HEK293 (cell line): ENCODE data around the gene RDX.

Experiments used
- CTCF ChIA-PET: fragments of 350-600 bp; formaldehyde crosslinking; extraction: SDS; loops from one replicate; lab custom pipeline; 2021; ENCODE audit warnings: antibody characterized with exemption; lab: Yijun Ruan, JAX
- POLR2A ChIA-PET: fragments of 300-600 bp; formaldehyde crosslinking; extraction: SDS; loops from one replicate; lab custom pipeline; 2020; ENCODE audit warnings: antibody characterized with exemption, inconsistent platforms; lab: Yijun Ruan, JAX
- H3K27ac ChIP-seq: fragments of 200-500 bp; sonication (Bioruptor generic); 2 replicates; pipeline ENCODE4 v1.5.1; 2014; ENCODE audit warnings: low read depth, low read length, control low read depth, inconsistent platforms; ENCODE audit errors: extremely low read depth
- H3K36me3 ChIP-seq, 2 experiments: fragments of 200-500 bp in 1 of 2; sonication (Bioruptor generic) in 1 of 2; 1 replicate in 1 of 2; 2 replicates in 1 of 2; pipeline ENCODE4 v1.5.1; 2014 to 2017; ENCODE audit warnings: inconsistent platforms in 2 of 2, low read length in 2 of 2; ENCODE audit not compliant: control insufficient read depth in 2 of 2, insufficient read depth in 1 of 2
- H3K4me1 ChIP-seq: fragments of 200-500 bp; sonication (Bioruptor generic); 2 replicates; pipeline ENCODE4 v1.5.1; 2014; ENCODE audit warnings: mild to moderate bottlenecking, low read length, inconsistent platforms; ENCODE audit not compliant: control insufficient read depth, insufficient read depth
- H3K4me3 ChIP-seq: 2 replicates; pipeline ENCODE4 v1.5.1; 2011; ENCODE audit warnings: low read depth, mild to moderate bottlenecking, control low read depth, low read length, moderate library complexity
- H3K9me3 ChIP-seq: fragments of 200-500 bp; sonication (Bioruptor generic); 2 replicates; pipeline ENCODE4 v1.5.1; 2014; ENCODE audit warnings: low read depth, low read length, inconsistent platforms; ENCODE audit not compliant: control insufficient read depth, insufficient read depth
- PRDM4 ChIP-seq: fragments of 450-650 bp; formaldehyde crosslinking; IDR thresholded peaks from 2 replicates; pipeline ENCODE4 v1.5.1; 2017; ENCODE audit warnings: missing biosample characterization, missing genetic modification characterization
- ZNF112 ChIP-seq: fragments of 450-650 bp; formaldehyde crosslinking; IDR thresholded peaks from 2 replicates; pipeline ENCODE4 v1.5.0; 2017; ENCODE audit warnings: missing biosample characterization, missing genetic modification characterization
- ZNF19 ChIP-seq: fragments of 450-650 bp; formaldehyde crosslinking; IDR thresholded peaks from 2 replicates; pipeline ENCODE4; 2016; ENCODE audit warnings: missing biosample characterization, missing genetic modification characterization, low read depth
- ZNF214 ChIP-seq: fragments of 450-650 bp; formaldehyde crosslinking; IDR thresholded peaks from 2 replicates; pipeline ENCODE4 v1.5.1; 2017; ENCODE audit warnings: missing biosample characterization, mild to moderate bottlenecking, missing genetic modification characterization, borderline replicate concordance
- ZNF280D ChIP-seq: fragments of 450-650 bp; formaldehyde crosslinking; IDR thresholded peaks from 2 replicates; pipeline ENCODE4 v1.5.1; 2016; ENCODE audit warnings: missing biosample characterization, missing genetic modification characterization
- ZNF292 ChIP-seq: fragments of 450-650 bp; formaldehyde crosslinking; IDR thresholded peaks from 2 replicates; pipeline ENCODE4 v1.5.1; 2016; ENCODE audit warnings: low read depth, missing biosample characterization, missing genetic modification characterization, borderline replicate concordance
- ZNF37A ChIP-seq: fragments of 450-650 bp; IDR thresholded peaks from 2 replicates; pipeline ENCODE4 v1.5.1; 2018; ENCODE audit warnings: missing biosample characterization, missing genetic modification characterization
- ZNF404 ChIP-seq: fragments of 450-650 bp; formaldehyde crosslinking; IDR thresholded peaks from 2 replicates; pipeline ENCODE4 v1.5.1; 2017; ENCODE audit warnings: missing biosample characterization, missing genetic modification characterization
- ZNF423 ChIP-seq: fragments of 450-650 bp; formaldehyde crosslinking; IDR thresholded peaks from 2 replicates; pipeline ENCODE4 v1.5.1; 2016; ENCODE audit warnings: missing biosample characterization, missing genetic modification characterization
- ZNF433 ChIP-seq: fragments of 450-650 bp; formaldehyde crosslinking; IDR thresholded peaks from 2 replicates; pipeline ENCODE4 v1.5.1; 2016; ENCODE audit warnings: missing biosample characterization, missing genetic modification characterization, low read depth
- ZNF510 ChIP-seq: fragments of 450-650 bp; formaldehyde crosslinking; IDR thresholded peaks from 2 replicates; pipeline ENCODE4 v1.5.1; 2018; ENCODE audit warnings: mild to moderate bottlenecking, missing genetic modification characterization, missing biosample characterization; ENCODE audit not compliant: insufficient replicate concordance
- ZNF558 ChIP-seq: fragments of 450-650 bp; formaldehyde crosslinking; IDR thresholded peaks from 2 replicates; pipeline ENCODE4 v1.5.1; 2016; ENCODE audit warnings: missing biosample characterization, missing genetic modification characterization
- ZNF621 ChIP-seq: fragments of 450-650 bp; formaldehyde crosslinking; IDR thresholded peaks from 2 replicates; pipeline ENCODE4 v1.5.1; 2017; ENCODE audit warnings: missing biosample characterization, missing genetic modification characterization
- ZNF670 ChIP-seq: fragments of 450-650 bp; formaldehyde crosslinking; IDR thresholded peaks from 2 replicates; pipeline ENCODE4 v1.5.1; 2016; ENCODE audit warnings: missing biosample characterization, missing genetic modification characterization, low read depth
- ZNF768 ChIP-seq: fragments of 450-650 bp; formaldehyde crosslinking; IDR thresholded peaks from 2 replicates; pipeline ENCODE4 v1.5.1; 2018; ENCODE audit warnings: missing biosample characterization, mild to moderate bottlenecking, missing genetic modification characterization
- TF ChIP-seq, protein P1 (sequence below): fragments of 450-650 bp; formaldehyde crosslinking; IDR thresholded peaks from 2 replicates; pipeline ENCODE4 v1.5.1; 2017; ENCODE audit warnings: missing biosample characterization, missing genetic modification characterization
- TF ChIP-seq, protein P2 (sequence below): fragments of 450-650 bp; formaldehyde crosslinking; IDR thresholded peaks from 2 replicates; pipeline ENCODE4 v1.5.1; 2017; ENCODE audit warnings: missing biosample characterization, missing genetic modification characterization
- TF ChIP-seq, protein P3 (sequence below): fragments of 450-650 bp; formaldehyde crosslinking; IDR thresholded peaks from 2 replicates; pipeline ENCODE4 v1.5.1; 2016; ENCODE audit warnings: missing biosample characterization, missing genetic modification characterization

RDX gene

DNA sequence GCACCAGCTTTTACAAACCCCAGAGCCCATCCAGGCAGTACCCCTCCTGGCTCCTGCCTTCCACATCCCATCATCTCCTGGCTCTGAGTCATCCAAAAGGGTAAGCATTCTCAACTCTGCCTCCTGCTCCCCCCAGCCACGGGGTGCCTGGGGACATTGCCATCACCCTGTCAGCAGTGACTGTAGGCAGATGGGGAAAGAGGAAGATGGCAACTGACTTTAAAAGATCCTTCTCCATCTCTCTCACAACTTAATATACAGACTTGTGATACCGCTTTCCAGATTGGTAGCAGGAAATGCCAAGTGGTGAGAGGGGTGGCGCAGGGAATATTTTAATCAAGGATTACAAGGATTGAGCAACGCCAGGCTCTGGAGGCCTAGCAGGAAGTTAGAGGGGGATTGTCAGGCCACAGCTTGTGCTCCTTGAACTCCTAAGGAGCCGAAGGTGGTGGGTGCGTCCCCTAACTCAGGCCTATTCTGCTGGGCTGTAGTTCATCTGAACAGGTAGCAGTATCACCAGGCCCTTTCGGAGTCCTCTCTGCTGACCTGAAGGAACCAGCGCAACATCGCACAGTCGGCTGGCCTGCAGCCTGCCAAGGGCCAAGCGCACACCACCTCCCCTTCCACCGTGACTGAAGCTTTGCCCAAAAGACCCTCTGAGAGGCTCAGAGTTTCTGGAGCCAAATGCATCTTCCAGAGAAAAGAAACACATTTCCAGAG lies 119.9 kb downstream of the RDX start:
- Histone ChIP-seq H3K36me3 (no peaks in the 10 kb centered on the region), H3K4me1 (no peaks in the 10 kb centered on the region), H3K4me3 (no peak overlapping the region), H3K9me3 (no peaks in the 10 kb centered on the region), H3K27ac (no peak overlapping the region)
- ChIA-PET POLR2A (no interaction called here), CTCF (interaction anchor here (0.7 to 1.5 kb wide), 4 partner anchors 8 to 258 kb away, joined by 3 to 5 read pairs (median 4); no protein-coding TSS in a partner anchor)
- TF ChIP-seq ZNF768 (tag by site-specific recombination) (no peak), ZNF423 (tag by site-specific recombination) (no peak), ZNF670 (tag by site-specific recombination) (no peak), ZNF510 (tag by site-specific recombination) (no peak), ZNF112 (tag by site-specific recombination) (no peak), PRDM4 (no peak), ZNF433 (tag by site-specific recombination) (no peak), ZNF558 (tag by site-specific recombination) (no peak), ZNF19 (tag by site-specific recombination) (no peak), ZNF621 (tag by site-specific recombination) (no peak), ZNF214 (tag by site-specific recombination) (no peak), ZNF37A (tag by site-specific recombination) (no peak), ZNF404 (tag by site-specific recombination) (no peak), ZNF280D (no peak), ZNF292 (tag by site-specific recombination) (no peak)
- TF ChIP-seq, protein P1, sequence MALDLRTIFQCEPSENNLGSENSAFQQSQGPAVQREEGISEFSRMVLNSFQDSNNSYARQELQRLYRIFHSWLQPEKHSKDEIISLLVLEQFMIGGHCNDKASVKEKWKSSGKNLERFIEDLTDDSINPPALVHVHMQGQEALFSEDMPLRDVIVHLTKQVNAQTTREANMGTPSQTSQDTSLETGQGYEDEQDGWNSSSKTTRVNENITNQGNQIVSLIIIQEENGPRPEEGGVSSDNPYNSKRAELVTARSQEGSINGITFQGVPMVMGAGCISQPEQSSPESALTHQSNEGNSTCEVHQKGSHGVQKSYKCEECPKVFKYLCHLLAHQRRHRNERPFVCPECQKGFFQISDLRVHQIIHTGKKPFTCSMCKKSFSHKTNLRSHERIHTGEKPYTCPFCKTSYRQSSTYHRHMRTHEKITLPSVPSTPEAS, result no peak
- TF ChIP-seq, protein P2, sequence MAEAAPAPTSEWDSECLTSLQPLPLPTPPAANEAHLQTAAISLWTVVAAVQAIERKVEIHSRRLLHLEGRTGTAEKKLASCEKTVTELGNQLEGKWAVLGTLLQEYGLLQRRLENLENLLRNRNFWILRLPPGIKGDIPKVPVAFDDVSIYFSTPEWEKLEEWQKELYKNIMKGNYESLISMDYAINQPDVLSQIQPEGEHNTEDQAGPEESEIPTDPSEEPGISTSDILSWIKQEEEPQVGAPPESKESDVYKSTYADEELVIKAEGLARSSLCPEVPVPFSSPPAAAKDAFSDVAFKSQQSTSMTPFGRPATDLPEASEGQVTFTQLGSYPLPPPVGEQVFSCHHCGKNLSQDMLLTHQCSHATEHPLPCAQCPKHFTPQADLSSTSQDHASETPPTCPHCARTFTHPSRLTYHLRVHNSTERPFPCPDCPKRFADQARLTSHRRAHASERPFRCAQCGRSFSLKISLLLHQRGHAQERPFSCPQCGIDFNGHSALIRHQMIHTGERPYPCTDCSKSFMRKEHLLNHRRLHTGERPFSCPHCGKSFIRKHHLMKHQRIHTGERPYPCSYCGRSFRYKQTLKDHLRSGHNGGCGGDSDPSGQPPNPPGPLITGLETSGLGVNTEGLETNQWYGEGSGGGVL (tag by site-specific recombination), result no peak
- TF ChIP-seq, protein P3, sequence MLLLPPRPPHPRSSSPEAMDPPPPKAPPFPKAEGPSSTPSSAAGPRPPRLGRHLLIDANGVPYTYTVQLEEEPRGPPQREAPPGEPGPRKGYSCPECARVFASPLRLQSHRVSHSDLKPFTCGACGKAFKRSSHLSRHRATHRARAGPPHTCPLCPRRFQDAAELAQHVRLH (tag by site-specific recombination), result no peak
